WTC11 (cell line): ENCODE data around the gene SPRY1. TPM values are rescaled to one million over a fixed set of nuclear protein-coding genes. Genes with fewer than 3 reads are reported as not detected.

Experiments used
- ATAC-seq: fragments of 200-7000 bp; cut with Tn5 transposase; 2 replicates; pipeline ENCODE4 v1.10.0; 2021; ENCODE audit warnings: mild to moderate bottlenecking, moderate library complexity
- CTCF ChIA-PET: fragments of 300-600 bp; sonication (Branson Sonifier 250); formaldehyde crosslinking; loops from one replicate; lab custom pipeline; 2021; ENCODE audit warnings: antibody characterized with exemption; lab: Charles Lee
- POLR2A ChIA-PET: fragments of 350-600 bp; sonication (Branson Sonifier 250); formaldehyde crosslinking; loops from one replicate; lab custom pipeline; 2021; ENCODE audit warnings: antibody characterized with exemption; lab: Charles Lee
- DNase-seq: peaks from one replicate; pipeline ENCODE4 v3.0.0; 2021; ENCODE audit warnings: low spot score
- H3K27ac Mint-ChIP-seq: 2 replicates; pipeline ENCODE4 v1.8.0; 2021; ENCODE audit warnings: mixed read lengths
- H3K27me3 Mint-ChIP-seq: 2 replicates; pipeline ENCODE4 v1.8.0; 2021; ENCODE audit warnings: low read depth, mild to moderate bottlenecking, moderate library complexity, mixed read lengths
- H3K36me3 Mint-ChIP-seq: 2 replicates; pipeline ENCODE4 v1.8.0; 2021; ENCODE audit warnings: mixed read lengths
- H3K4me1 Mint-ChIP-seq: 2 replicates; pipeline ENCODE4 v1.8.0; 2022; ENCODE audit warnings: mixed read lengths
- H3K4me3 Mint-ChIP-seq: 2 replicates; pipeline ENCODE4 v1.8.0; 2021; ENCODE audit warnings: mild to moderate bottlenecking, moderate library complexity, mixed read lengths
- H3K9me3 Mint-ChIP-seq: 2 replicates; pipeline ENCODE4 v1.8.0; 2021; ENCODE audit warnings: mixed read lengths
- AFF4 ChIP-seq: sonication (generic); formaldehyde crosslinking; IDR thresholded peaks from 2 replicates; pipeline ENCODE4 v1.8.1; 2023; ENCODE audit warnings: mild to moderate bottlenecking, missing genetic modification reagents, borderline replicate concordance
- E2F1 ChIP-seq: sonication (generic); formaldehyde crosslinking; IDR thresholded peaks from 2 replicates; pipeline ENCODE4 v1.8.0; 2022; ENCODE audit warnings: mild to moderate bottlenecking, missing genetic modification reagents
- ETV6 ChIP-seq: sonication (generic); formaldehyde crosslinking; IDR thresholded peaks from 2 replicates; pipeline ENCODE4 v1.8.1; 2022; ENCODE audit warnings: mild to moderate bottlenecking, missing genetic modification reagents
- MXD4 ChIP-seq: fragments of 250-450 bp; sonication (Bioruptor Pico); IDR thresholded peaks from 2 replicates; pipeline ENCODE4 v1.8.0; 2021; ENCODE audit warnings: mild to moderate bottlenecking, moderate library complexity, borderline replicate concordance
- PREB ChIP-seq: sonication (generic); formaldehyde crosslinking; IDR thresholded peaks from 2 replicates; pipeline ENCODE4 v1.8.1; 2022; ENCODE audit warnings: mild to moderate bottlenecking, missing genetic modification reagents, moderate library complexity, borderline replicate concordance
- SMAD4 ChIP-seq: sonication (generic); formaldehyde crosslinking; IDR thresholded peaks from 2 replicates; pipeline ENCODE4 v1.8.0; 2022; ENCODE audit warnings: mild to moderate bottlenecking, missing genetic modification reagents
- SP1 ChIP-seq: sonication (generic); formaldehyde crosslinking; conservative IDR thresholded peaks from 2 replicates; pipeline ENCODE4 v1.8.1; 2022; ENCODE audit warnings: missing genetic modification reagents
- TEAD1 ChIP-seq: sonication (generic); formaldehyde crosslinking; IDR thresholded peaks from 2 replicates; pipeline ENCODE4 v1.8.0; 2022; ENCODE audit warnings: mild to moderate bottlenecking, missing genetic modification reagents
- USF1 ChIP-seq: sonication (generic); formaldehyde crosslinking; IDR thresholded peaks from 2 replicates; pipeline ENCODE4 v1.8.0; 2022; ENCODE audit warnings: mild to moderate bottlenecking, missing genetic modification reagents
- ZNF232 ChIP-seq: sonication (generic); formaldehyde crosslinking; IDR thresholded peaks from 2 replicates; pipeline ENCODE4 v1.8.0; 2022; ENCODE audit warnings: mild to moderate bottlenecking, missing genetic modification reagents
- ZNF512 ChIP-seq: sonication (generic); formaldehyde crosslinking; IDR thresholded peaks from 2 replicates; pipeline ENCODE4 v1.8.1; 2022; ENCODE audit warnings: missing genetic modification reagents, borderline replicate concordance
- total RNA-seq: library from RNA; stranded (reverse); gene quantifications from 3 replicates; pipeline ENCODE4 v1.2.3, GENCODE V29; 2021
- TF ChIP-seq, protein P1 (sequence below): sonication (generic); formaldehyde crosslinking; IDR thresholded peaks from 2 replicates; pipeline ENCODE4 v1.8.1; 2023; ENCODE audit warnings: mild to moderate bottlenecking, missing genetic modification reagents, moderate library complexity
- TF ChIP-seq, protein P2 (sequence below): sonication (generic); formaldehyde crosslinking; IDR thresholded peaks from 2 replicates; pipeline ENCODE4 v1.8.0; 2022; ENCODE audit warnings: mild to moderate bottlenecking, missing genetic modification reagents

SPRY1 gene
- total RNA-seq, 1 experiment from 2014 or later = 107 TPM

DNA sequence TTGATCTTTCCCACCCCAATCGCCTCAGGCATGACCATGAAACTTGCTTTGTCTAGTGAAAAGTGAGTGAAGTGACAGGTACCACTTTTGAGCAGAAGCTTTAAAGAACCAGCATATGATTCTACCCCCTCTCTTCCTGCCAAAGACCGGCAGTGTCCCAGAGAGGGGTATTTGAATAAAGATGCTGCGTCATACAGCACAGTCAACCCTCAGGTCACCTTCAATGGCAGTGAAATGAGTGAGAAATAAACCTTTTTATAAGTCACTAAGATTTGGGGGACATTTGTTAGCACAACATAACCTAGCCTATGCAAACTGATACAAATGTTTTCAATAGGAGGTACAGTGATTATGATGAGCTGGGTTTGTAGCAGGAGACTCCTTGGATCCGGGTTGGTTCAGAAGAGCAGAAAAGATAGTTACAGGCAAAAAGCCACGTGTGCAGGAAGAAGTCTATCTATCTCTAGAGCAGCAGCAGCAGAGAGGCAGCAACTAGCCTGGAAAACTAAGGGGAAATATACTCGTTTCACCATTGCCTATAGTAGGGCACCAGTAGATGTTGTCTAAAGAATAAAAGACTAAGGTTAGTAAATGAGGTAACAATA is 30.3 kb upstream of the SPRY1 start (continued):
- TF ChIP-seq E2F1 = no peak
- no peak for TF ChIP-seq AFF4 (CRISPR knock-in tag)
- no peak for TF ChIP-seq MXD4
- TF ChIP-seq PREB (CRISPR knock-in tag) = no peak
- TF ChIP-seq SMAD4 (CRISPR knock-in tag) = no peak
- TF ChIP-seq, all 79 proteins: peak for 0

DNA sequence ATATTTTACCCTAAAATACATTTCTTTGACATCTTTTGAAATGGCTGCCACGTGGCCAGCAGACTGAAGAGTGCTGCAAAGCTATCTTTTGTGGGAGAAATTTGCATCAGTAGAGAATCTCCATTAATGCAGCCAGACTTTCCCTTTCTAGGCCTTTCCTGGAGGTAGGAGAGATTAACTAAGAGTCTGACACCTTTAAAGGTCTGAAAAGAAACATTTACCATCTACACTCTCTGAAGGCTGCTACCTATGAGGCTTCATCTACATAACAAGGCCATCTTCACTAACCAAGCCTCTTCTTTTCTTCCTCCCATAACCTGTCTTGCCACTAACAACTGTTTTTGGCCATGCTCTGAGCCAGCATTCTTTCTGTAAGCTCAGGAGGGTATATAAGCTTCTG is 17.8 kb upstream of the SPRY1 start:
- Mint-ChIP-seq H3K27ac (peak overlapping the region; percentile 98), H3K36me3 (peaks cover 16% of the 10 kb centered on the region), H3K4me3 (peak overlapping the region; percentile 33), H3K4me1 (peaks cover 64% of the 10 kb centered on the region), H3K27me3 (no peaks in the 10 kb centered on the region), H3K9me3 (peaks cover 17% of the 10 kb centered on the region)
- DNase-seq = no peak
- TF ChIP-seq TEAD1 (CRISPR knock-in tag) (peak; percentile 77), ZNF512 (CRISPR knock-in tag) (no peak), SP1 (CRISPR knock-in tag) (0 out of 2 replicates have a peak, but pooled peaks have one; percentile 26), ETV6 (peak; percentile 84; the same call in 1 of the 2 replicates), PREB (CRISPR knock-in tag) (no peak), ZNF232 (CRISPR knock-in tag) (0 out of 2 replicates have a peak, but pooled peaks have one; percentile 48), USF1 (CRISPR knock-in tag) (peak; percentile 80)
- TF ChIP-seq, protein P1, sequence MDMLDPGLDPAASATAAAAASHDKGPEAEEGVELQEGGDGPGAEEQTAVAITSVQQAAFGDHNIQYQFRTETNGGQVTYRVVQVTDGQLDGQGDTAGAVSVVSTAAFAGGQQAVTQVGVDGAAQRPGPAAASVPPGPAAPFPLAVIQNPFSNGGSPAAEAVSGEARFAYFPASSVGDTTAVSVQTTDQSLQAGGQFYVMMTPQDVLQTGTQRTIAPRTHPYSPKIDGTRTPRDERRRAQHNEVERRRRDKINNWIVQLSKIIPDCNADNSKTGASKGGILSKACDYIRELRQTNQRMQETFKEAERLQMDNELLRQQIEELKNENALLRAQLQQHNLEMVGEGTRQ (CRISPR knock-in tag) = peak; percentile 70
- TF ChIP-seq, protein P2, sequence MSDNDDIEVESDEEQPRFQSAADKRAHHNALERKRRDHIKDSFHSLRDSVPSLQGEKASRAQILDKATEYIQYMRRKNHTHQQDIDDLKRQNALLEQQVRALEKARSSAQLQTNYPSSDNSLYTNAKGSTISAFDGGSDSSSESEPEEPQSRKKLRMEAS = peak; percentile 68; the same call in 1 of the 2 replicates
- POLR2A ChIA-PET = no interaction called here
- CTCF ChIA-PET = no interaction called here
- peak; percentile 96 for ATAC-seq
